ENCODE measurements around the gene RABGAP1L. TPM values are rescaled to one million over a fixed set of nuclear protein-coding genes. Genes with fewer than 3 reads are reported as not detected.

Gene RABGAP1L
- total RNA-seq, 2 experiments from 2014 or later = 98.1 to 158 TPM

- Histone ChIP-seq H4K20me1 (ENCODE audit: insufficient read depth, low read length) (no peaks in the 10 kb centered on the region), H3K36me3 (ENCODE audit: insufficient read depth, low read length) (peaks cover 62% of the 10 kb centered on the region), H3K9me2 (ENCODE audit: insufficient read depth, low read length) (no peaks in the 10 kb centered on the region), H3K4me2 (ENCODE audit: low read length) (peak overlapping the region; percentile 60), H3K4me1 (ENCODE audit: insufficient read depth, low read length, poor library complexity, severe bottlenecking) (peaks cover 96% of the 10 kb centered on the region), H3K27ac (ENCODE audit: low read depth, low read length, poor library complexity, severe bottlenecking) (peak overlapping the region; percentile 96), H2AFZ (ENCODE audit: low read length) (no peak overlapping the region), H3K9me3 (ENCODE audit: low read length) (peaks cover 3% of the 10 kb centered on the region; the same call in 1 of the 2 replicates), H3K4me3 (ENCODE audit: low read depth, low read length, poor library complexity, severe bottlenecking) (peak overlapping the region; percentile 42), H3K79me2 (ENCODE audit: insufficient read depth, low read depth, low read length) (peaks cover 9% of the 10 kb centered on the region; the same call in 1 of the 2 replicates)
- intact Hi-C loops (cut with micrococcal nuclease; ENCODE audit: unreplicated experiment) = loop anchor here (5.0 to 10.0 kb wide), 2 partner anchors 541 to 729 kb away; no protein-coding TSS in a partner anchor
- DNase-seq (ENCODE audit: low spot score) = no peak
- no TSS peak for BruUV-seq (replicated peaks)
- ChIA-PET CTCF (ENCODE audit: unreplicated experiment) (interaction anchor here (0.9 kb wide), 1 partner anchor 11 kb away, joined by 4 read pairs; no protein-coding TSS in a partner anchor), POLR2A (interaction anchor here (0.9 to 3.2 kb wide), 3 partner anchors 9 to 101 kb away, joined by 4 to 27 read pairs (median 4); no protein-coding TSS in a partner anchor)
- TF ChIP-seq EZH2phosphoT487 (IDR thresholded peaks at IDR 0.05; ENCODE audit: borderline replicate concordance, low read depth, low read length) (no peak), CTCF (conservative IDR thresholded peaks at IDR 0.05; ENCODE audit: low read length) (no peak)
Measured at GRCh38 chr1:174273776-174274175, 114.5 kb downstream of the RABGAP1L start.

DNA sequence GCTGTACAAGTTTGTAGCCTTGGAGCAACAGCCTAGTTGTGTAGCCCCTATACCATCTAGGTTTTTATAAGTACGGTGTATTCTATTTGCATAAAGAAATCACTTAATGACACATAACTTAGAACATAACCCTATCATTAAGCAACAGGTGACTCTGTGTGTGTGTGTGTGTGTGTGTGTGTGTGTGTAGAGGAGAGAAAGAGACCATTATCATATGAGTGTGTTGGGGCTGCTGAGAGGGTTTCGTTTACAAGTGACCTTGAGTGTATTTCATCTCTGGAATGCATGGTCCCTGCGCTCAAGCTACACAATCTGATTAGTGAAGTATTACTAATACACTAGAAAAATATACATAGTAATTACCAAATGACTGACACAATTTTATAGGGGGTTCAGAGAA, 115.1 kb downstream of the RABGAP1L start:
- TSS peak; percentile 62 for BruUV-seq (replicated peaks)
- H2AFZ ChIP-seq (ENCODE audit: low read length) = no peak overlapping the region; the same call in 1 of the 2 replicates
- peaks cover 100% of the 10 kb centered on the region for H3K4me1 ChIP-seq (ENCODE audit: insufficient read depth, low read length, poor library complexity, severe bottlenecking)
- ChIA-PET POLR2A (interaction anchor here (0.5 to 3.2 kb wide), 3 partner anchors 8 to 249 kb away, joined by 3 to 27 read pairs (median 22); no protein-coding TSS in a partner anchor), CTCF (ENCODE audit: unreplicated experiment) (no interaction called here)
- DNase-seq (ENCODE audit: low spot score) = no peak
- peaks cover 3% of the 10 kb centered on the region; the same call in 1 of the 2 replicates for H3K9me3 ChIP-seq (ENCODE audit: low read length)
- H4K20me1 ChIP-seq (ENCODE audit: insufficient read depth, low read length) = no peaks in the 10 kb centered on the region
- peaks cover 60% of the 10 kb centered on the region for H3K36me3 ChIP-seq (ENCODE audit: insufficient read depth, low read length)
- TF ChIP-seq CTCF (conservative IDR thresholded peaks at IDR 0.05; ENCODE audit: low read length) (no peak), EZH2phosphoT487 (IDR thresholded peaks at IDR 0.05; ENCODE audit: borderline replicate concordance, low read depth, low read length) (no peak)
- H3K79me2 ChIP-seq (ENCODE audit: insufficient read depth, low read depth, low read length) = peaks cover 9% of the 10 kb centered on the region; the same call in 1 of the 2 replicates
- peak overlapping the region; percentile 96 for H3K27ac ChIP-seq (ENCODE audit: low read depth, low read length, poor library complexity, severe bottlenecking)
- no peaks in the 10 kb centered on the region for H3K9me2 ChIP-seq (ENCODE audit: insufficient read depth, low read length)
- intact Hi-C loops (cut with micrococcal nuclease; ENCODE audit: unreplicated experiment) = loop anchor here (5.0 to 10.0 kb wide), 2 partner anchors 540 to 728 kb away; no protein-coding TSS in a partner anchor
- H3K4me3 ChIP-seq (ENCODE audit: low read depth, low read length, poor library complexity, severe bottlenecking) = peak overlapping the region; percentile 42
- H3K4me2 ChIP-seq (ENCODE audit: low read length) = peak overlapping the region; percentile 60

GRCh38 chr1:174274884-174275283, 115.6 kb downstream of the RABGAP1L start:
- POLR2A ChIA-PET = interaction anchor here (0.9 to 3.2 kb wide), 3 partner anchors 9 to 702 kb away, joined by 3 to 27 read pairs (median 22); no protein-coding TSS in a partner anchor

More at GRCh38 chr1:174274884-174275283, 115.6 kb downstream of the RABGAP1L start:
- Histone ChIP-seq H3K4me1 (ENCODE audit: insufficient read depth, low read length, poor library complexity, severe bottlenecking) (peaks cover 100% of the 10 kb centered on the region), H3K79me2 (ENCODE audit: insufficient read depth, low read depth, low read length) (peaks cover 9% of the 10 kb centered on the region; the same call in 1 of the 2 replicates), H3K36me3 (ENCODE audit: insufficient read depth, low read length) (peaks cover 61% of the 10 kb centered on the region), H3K4me3 (ENCODE audit: low read depth, low read length, poor library complexity, severe bottlenecking) (peak overlapping the region; percentile 42), H3K9me2 (ENCODE audit: insufficient read depth, low read length) (no peaks in the 10 kb centered on the region), H3K9me3 (ENCODE audit: low read length) (peaks cover 3% of the 10 kb centered on the region; the same call in 1 of the 2 replicates), H2AFZ (ENCODE audit: low read length) (no peak overlapping the region; the same call in 1 of the 2 replicates), H4K20me1 (ENCODE audit: insufficient read depth, low read length) (no peaks in the 10 kb centered on the region), H3K27ac (ENCODE audit: low read depth, low read length, poor library complexity, severe bottlenecking) (peak overlapping the region; percentile 96), H3K4me2 (ENCODE audit: low read length) (peak overlapping the region; percentile 60)
- peak; percentile 40 for DNase-seq (ENCODE audit: low spot score)
- TF ChIP-seq CTCF (conservative IDR thresholded peaks at IDR 0.05; ENCODE audit: low read length) = no peak
- intact Hi-C loops (cut with micrococcal nuclease; ENCODE audit: unreplicated experiment) = loop anchor here (5.0 to 10.0 kb wide), 4 partner anchors 540 to 863 kb away; no protein-coding TSS in a partner anchor
- CTCF ChIA-PET (ENCODE audit: unreplicated experiment) = interaction anchor here (2.8 kb wide), 1 partner anchor 12 kb away, joined by 10 read pairs; no protein-coding TSS in a partner anchor
- BruUV-seq (replicated peaks) = no TSS peak

Measured in OCI-LY7 (cell line).